GM19467 (cell line): ENCODE data around the gene GLRB.
"Not testable (repeated sequence)": the region's sequence is repeated elsewhere in the genome, so short reads cannot be mapped to it uniquely, and the experiment has no call there.

ENCODE experiments used
- ATAC-seq: cut with Tn5 transposase; IDR thresholded peaks from one replicate; pipeline ENCODE4 v1.9.1; 2021; ENCODE audit warnings: mild to moderate bottlenecking, moderate library complexity; ENCODE audit not compliant: unreplicated experiment

The GLRB gene

DNA sequence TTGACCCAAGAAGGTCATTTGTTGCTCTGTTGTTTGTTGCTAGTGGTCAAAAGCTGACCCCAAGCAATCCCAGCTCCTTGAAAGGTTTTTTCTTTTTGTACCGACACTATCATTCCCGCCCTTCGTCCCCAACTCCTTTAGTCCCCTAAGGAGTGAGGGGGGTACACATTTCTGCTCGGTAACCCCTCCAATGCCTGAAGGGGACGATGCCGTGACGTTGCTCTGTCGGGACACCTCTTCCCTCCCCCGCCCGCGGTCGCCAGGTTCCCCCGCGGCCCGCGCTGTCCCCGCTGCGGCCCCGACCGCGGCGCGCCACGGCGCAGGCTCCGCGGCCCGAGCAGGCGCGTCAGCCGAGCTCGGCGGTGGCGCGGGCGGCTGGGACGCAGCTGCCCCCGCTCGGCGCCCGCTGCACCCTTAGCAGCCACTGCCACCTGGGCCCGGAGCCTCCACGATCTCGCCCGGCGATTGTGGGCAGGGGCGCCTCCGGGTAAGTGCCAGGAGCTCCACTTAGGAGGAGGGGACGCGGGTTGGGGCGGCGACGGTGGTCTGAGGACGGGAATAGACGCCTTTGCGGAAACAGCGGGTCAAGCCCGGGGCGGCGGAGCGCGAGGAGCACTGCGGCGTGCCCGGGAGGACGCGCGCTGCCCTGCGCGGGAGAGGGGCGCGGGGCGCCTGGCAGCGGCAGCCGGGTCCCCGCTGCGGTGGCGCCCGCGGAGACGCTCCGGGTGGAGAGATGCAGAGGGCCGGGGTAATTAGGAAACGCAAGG, at the start of gene GLRB:
TSS of gene GLRB (plus strand) at position 340 of the 767 bp plus-strand sequence. CDS start 1,875 bp downstream, outside the sequence.
- ATAC-seq: no peak

DNA sequence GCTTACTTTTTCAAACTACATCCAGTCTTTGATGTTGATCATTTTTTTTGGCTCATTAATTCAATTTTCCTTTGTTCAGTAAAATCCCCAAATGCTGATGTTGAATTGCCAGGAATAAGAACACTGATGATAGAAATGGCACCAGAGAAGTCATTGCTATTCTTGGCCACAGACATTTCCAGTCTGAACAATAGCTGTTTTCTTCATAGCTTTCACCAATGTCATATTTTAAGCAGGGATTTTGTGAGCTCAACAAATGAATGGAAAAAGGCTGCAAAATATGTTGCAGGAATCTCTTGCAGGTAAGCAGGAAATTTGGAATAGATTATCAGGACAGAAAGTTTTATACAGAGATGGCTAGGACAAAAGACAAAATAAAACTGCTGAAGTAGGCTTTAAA, 40.5 kb upstream of the GLRB start:
- no peak for ATAC-seq

DNA sequence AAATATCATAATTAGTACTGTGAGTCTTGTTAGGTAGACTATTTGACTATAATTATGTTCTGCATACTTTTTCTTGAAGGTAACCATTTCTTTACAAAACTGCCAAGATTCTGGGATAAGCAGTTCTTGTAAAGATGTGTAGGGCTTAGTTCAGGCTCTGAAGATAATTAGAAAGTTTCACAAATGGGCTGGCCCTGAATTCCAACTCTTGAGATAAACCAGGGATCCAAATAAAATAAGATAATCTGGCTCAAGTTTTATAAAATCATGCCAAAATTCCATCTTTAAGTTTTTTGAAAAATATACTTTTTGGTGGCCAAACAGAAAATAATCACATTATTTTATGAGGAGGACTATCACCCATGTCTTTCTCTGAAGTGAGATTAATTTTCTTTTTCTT, 35.5 kb upstream of the GLRB start:
- no peak for ATAC-seq

DNA sequence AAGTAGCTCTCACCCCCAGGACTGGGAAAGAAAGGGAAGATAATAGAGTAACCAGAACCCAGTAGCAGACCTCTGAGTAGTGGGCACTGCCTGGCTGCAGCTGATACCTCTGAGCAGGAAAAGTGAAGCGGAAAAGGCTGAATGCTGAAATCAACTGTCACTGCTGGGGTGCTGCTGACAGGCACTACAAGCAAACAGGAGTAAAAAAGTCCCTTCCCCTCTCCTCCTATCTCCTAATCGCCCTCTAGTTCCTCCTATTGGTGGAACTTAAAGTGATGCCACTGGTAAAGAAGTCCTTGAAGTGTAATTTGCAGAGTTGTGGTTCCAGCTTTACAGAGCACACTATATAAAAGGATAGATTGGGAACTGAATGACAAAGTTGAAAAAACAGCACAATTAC, 32.8 kb upstream of the GLRB start:
- no peak for ATAC-seq

DNA sequence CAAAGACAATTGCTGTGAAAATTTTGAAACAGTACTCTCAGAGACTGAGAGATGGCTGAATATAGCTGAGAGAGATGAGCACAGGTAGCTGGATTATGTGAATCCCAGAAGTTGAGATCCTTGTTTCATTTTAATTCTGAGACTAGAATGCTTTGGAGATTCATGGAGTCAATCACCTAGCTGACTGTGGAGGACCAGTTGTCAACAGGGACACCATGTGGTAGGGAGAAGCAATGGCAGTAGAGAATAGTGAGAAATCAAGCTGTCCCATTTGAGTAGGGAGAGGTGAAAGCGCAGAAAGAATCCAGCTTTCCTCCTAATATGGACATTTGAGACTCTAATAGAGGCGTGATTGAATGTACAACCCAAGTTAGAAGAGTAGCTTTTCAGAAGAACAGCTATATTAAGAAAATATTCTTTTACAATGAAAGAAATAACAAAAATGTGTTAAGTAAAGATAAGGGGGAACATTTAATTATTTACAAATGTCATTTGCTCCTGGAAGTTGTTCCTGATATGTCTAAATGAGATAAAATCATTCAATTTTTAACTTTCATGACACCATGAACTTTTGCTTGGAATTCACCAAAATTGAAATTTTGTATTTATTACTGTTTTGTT, 30.3 kb upstream of the GLRB start:
- ATAC-seq: peak; percentile 84

DNA sequence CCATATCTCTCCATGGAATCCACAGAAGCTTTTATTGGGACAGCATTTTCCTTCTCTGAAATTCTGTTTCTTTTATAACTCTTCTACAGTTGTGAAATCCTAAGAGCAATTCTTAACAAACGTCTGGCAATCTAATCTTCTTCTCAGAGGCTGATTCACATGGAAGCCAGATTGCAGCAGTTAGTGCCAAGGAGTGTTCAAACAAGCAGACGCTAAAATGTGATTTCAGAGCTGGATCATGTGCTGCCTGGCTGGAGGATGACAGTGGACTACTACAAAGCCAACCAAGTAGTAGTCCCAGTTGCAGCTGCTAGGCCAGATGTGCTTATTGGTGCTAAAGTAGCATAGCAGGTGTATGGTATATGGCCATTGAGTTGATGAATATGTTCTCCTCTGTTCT, 27.7 kb upstream of the GLRB start:
- no peak for ATAC-seq

DNA sequence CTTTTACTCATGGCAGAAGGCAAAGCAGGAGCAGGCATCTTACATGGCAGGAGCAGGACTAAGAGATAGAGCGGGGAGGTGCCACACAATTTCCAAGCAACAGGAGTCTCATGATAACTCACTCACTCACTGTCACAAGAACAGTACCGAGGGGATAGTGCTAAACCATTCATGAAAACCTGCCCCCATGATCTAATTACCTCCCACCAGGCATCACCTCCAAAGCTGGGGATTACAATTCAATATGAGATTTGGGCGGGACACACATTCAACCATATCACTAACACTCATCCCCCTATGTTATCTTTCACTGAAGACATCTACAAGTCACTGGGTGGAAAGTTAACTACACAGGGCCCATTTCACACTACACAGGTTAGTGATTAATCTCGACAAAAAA, 25.4 kb upstream of the GLRB start:
- ATAC-seq: no peak

DNA sequence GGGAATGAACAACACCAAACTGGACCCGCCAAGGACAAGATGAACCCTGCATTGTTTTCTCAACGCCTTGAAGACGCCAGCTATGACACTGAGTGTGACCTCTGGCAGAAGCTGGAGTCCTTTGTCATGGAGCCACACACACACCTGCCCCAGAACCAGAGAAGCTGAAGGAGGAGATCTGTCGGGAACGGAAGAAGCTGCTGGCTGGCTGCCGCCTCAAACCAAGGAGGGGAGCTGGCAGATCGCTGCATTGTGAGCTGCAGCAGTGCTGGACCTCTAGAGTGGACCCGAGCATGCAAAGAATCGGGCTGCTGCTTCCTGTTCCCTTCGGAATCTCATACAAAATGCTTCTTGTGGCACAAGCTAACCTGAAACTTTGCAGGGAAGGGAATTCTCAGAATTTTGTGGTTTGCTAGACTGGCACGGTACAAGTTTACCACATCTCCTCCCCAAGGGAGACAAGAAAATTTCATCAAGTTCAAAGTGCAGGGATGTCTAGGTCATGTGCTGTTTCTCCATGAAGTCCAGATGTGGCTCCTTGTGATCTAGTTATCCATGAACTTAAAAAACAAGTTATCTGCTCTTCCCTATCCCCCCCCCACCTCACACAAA, 23.4 kb upstream of the GLRB start:
- no peak for ATAC-seq

DNA sequence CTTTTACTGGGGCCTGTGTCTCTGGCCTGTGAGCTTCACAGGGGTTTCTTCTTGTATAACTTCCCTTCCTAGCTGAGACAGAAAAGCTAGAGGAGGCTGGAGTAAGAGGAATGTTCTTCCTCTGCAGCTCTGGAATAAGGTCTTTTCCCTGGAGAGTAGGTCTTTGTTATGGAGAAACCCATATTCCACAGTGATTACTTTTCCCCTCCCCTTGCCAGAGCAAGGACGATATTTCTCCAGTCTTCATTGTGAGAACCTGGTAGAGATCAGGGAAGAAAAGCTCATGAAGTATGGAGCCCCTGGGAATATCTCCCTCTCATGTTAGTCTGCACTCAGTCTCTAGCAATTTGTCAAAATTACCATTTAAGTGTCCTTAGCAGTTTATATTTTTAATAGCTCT, 18.7 kb upstream of the GLRB start:
- no peak for ATAC-seq

DNA sequence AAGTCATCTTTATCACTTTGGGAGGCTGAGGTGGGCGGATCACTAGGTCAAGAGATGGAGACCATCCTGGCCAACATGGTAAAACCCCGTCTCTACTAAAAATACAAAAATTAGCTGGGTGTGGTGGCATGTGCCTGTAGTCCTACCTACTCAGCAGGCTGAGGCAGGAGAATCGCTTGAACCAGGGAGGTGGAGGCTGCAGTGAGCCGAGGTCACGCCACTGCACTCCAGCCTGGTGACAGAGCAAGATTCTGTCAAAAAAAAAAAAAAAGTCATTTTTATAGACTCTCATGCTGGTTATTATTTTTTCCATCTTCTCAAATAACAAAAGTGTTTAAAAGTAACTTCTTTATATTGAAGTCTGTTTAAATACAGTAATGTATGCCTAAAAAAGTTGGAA, 17.1 kb upstream of the GLRB start:
- not testable (repeated sequence) for ATAC-seq

DNA sequence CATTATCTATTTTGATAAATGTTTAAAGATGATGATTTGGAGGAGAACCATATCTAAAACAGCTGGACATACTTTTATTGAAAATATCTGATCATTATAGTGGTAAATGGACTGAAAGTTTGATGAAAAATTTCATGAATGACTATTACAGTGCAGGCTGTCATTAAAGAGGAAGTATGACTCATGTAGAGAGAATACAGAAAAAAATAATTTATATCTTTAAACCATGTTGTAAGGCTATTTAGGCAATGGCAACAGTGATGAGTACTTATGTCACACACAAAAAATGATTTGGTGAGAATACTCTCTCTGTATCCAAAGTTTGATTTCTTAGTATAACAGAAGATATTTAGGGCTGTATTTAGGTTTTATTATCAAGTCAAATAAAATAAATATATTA, 3.9 kb upstream of the GLRB start:
- ATAC-seq: no peak

DNA sequence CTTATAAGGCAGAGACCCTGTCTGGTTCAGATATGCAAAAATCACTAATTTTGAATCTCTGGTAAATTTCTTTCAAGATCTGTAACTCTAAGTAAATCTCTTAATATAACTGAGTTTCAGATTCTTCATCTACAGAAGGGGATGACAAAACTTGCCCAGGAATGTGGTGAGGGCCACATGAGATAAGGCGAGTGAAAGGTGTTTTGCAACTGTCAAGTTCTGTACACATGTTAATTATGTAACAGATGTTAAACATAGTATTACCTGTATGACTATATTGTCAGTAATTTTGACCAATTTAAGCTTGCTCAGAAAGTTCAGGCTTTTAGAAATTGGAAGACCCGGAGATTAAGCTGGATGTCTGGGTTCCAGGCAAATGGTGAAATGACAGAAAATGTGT, 549 bp upstream of the GLRB start:
- no peak for ATAC-seq

DNA sequence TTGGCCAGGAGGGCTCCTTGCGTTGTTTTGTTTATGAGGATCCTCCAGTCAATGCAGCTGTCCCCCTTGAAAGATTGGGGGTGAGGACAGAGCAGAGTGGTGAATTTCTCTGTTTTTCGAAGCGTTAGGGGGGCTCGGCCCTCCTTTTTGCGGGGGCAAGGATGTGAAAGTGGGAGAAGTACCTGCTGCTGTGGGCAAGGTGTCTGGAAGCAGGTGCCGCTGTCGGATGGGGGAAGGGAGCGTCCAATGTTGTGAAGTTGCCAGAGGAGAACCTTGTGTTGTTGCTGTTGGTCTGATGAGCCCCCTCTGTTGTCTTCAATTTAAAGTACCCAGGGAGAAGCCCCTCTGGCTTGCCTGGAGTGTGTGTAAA, 613 bp downstream of the GLRB start:
- no peak for ATAC-seq

DNA sequence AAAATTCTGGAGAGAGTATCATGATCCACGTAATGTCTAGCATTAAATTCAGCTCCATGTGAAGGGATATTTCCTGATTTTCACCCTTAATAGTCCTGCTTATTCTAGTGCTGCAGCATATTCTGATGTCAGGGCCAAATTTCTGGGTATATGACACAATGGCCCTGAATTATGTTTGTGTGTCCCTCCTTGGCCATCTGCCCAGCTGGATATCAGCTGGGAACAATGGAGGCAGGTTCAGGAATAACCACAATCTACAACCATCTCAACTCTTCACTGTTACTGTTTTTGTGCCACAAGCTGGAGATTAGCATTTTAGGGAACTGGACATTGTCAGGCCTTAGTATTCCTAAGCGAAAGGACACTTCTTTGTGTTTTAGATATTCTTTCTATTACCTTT, 3.5 kb downstream of the GLRB start:
- ATAC-seq: no peak

DNA sequence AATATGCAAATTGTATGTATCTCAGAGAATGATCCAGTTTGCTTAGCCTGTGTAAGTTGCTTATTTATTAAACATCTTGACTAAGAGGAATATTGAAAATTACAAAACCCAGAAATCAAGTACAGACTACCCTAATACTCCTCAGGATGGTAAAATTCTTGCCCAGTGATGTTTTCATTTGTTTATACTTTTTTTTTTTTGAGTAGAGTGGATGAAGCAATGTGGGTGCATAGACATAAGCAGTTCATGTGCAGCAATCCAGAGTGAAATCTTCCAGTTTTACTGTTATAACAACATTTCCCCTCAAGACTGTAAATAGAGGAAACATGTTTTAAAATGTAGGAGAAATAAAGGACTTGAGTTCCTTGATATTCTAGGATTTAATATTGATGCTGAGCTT, 4.7 kb downstream of the GLRB start:
- no peak for ATAC-seq

DNA sequence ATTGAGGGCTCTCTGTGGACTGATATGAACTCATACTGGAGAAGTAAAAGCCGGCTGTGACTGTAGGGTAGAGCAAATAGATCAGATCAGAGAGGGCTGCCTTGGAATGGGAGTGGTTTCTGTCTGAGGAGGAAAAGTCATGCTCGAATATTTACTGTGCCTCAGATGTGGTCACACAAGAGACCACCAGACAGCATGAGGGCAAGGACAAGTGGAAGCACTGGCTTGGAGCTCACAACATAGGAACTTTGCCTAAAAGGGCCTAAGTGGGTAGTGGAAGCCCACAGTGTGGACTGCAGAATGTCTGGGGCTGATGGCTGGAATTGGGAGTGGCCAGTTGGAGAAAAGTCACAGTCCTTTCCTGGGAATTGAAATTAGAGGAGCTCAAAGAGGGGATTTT, 19.8 kb downstream of the GLRB start:
- no peak for ATAC-seq

DNA sequence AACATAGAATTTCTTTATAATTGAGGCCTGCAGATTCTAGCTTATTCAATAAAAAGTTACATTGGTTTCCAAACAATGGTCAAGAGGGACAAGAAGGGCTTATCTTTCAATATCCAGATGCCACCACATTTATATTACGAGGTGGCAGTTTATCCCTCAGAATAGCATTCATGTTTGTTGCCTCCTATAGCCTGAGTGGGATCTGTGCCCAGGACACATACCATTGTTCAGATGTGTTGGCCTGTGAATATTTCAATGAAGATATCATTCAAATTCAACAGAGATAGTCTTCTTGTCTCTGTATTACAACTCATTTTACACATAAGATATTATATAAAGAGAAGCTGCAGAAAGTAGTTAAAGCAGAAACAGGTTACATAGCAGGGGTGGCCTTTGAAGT, 20.5 kb downstream of the GLRB start:
- ATAC-seq: no peak

DNA sequence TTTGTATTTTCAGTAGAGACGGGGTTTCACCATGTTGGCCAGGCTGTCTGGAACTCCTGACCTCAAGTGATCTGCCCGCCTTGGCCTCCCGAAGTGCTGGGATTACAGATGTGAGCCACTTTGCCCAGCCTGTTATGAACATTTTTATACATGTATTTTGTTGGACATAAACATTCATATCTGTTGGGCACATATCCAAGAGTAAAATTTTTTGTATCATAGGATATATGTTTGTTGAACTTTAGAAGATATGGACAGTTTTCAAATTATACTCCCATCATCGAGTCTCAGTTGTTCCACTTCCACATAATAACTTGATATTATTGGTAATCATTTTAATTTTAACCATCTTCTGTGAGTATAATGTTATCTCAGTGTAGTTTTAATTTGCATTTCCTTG, 23.6 kb downstream of the GLRB start:
- ATAC-seq: no peak

DNA sequence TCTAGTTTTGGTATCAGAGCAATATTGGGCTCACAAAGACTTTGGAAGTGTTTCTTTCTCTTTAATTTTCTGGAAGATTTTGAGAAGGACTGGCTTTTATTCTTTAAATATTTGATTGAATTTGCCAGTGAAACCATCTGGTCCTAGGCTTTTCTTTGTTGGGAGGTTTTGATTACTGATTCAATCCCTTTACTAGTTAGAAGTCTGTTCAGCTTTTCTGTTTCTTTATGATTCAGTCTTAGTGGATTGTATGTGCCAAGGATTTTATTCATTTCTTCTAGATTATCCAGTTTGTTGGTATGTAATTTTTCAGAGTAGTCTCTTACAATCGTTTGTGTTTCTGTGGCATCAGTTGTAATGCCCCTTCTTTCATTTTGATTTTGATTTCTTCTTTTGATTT, 28.6 kb downstream of the GLRB start:
- no peak for ATAC-seq

DNA sequence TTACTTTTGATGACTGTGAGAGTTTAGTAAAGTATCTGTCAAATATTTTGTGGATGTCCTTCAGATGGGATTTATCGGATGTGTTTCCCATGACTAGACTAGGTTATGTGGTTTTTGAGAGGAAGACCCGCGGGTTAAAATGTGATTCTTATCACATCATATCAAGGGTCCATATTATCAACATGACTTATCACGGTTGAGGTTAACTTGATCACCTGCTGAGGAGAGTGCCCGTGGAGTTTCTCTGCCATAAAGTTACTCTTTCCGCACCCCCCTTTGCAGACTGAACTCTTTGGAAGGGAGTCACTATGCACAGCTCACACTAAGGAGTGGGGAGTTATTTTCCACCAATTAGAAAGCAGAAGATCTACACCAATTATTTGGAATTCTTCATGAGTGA, 38.7 kb downstream of the GLRB start:
- ATAC-seq: no peak

DNA sequence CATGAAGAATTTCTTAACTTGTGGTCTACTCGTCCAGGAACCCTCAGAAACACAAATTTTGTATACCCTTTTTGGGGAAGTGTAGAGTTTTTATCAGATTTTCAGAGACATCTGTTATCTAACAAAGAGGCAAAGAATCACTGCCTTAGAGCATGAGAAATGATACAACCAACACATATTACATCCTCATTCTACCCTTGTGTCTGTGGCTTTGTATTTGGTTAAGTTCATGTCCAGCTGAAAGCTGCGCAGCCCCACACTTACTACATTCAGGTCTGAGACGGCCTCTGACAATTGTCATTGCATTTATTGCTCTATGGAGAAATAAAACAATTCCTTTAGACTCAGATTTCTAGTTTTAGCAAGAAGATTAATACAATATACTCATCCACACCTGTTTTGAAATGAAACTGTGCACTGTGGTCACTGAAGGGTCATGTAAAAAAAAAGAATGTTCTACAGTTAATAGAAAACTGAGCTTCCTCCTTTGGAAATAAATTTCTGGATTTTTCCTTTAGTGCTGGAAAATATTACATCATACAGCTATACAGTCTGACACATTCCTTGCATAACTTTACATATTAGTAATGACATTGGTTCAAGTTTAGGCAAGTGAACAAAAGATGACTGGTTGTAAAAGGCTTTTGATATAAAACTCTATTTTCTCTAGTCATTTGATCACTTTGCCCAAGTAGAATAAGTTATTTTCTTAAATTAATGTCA, 39.8 kb downstream of the GLRB start:
- ATAC-seq: no peak

DNA sequence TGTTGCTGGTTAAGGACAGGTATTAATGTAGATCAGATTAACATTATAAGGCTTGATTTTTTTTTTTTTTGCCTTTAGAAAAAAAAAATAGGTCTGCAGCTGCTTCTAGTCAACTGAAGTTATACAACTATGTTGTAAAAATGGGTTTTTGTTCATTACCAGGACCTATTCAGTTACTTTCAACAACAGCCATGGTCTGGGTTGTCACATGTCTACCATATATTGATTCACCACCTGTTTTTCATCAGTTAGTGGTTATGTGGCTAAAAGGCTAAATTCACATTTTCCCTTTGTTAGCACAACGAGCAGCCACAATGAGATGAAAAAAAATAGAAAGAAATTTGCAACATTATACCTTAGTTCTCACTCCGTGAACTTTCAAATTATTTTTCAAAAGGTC, 45.5 kb downstream of the GLRB start:
- no peak for ATAC-seq
